GM12875 (cell line): ENCODE data around the gene HDHD5.

Experiments
- H3K4me3 ChIP-seq: one replicate; pipeline ENCODE4 v1.5.1; 2011; ENCODE audit warnings: low read depth, low read length, control low read depth
- CTCF ChIP-seq: IDR thresholded peaks from 2 replicates; pipeline ENCODE4 v1.5.1; 2011; ENCODE audit warnings: low read depth, mild to moderate bottlenecking, control low read depth, inconsistent platforms, low read length, moderate library complexity, borderline replicate concordance; ENCODE audit not compliant: insufficient read depth

HDHD5 gene

GRCh38 chr22:17098379-17098819 is 60.7 kb downstream of the HDHD5 start:
- no peak for TF ChIP-seq CTCF
- H3K4me3 ChIP-seq = no peak overlapping the region

GRCh38 chr22:17097701-17098100 is 61.4 kb downstream of the HDHD5 start:
- TF ChIP-seq CTCF = no peak
- no peak overlapping the region for H3K4me3 ChIP-seq

- no peak overlapping the region for H3K4me3 ChIP-seq
- no peak for TF ChIP-seq CTCF
These were observed 62.0 kb downstream of the HDHD5 start for GRCh38 chr22:17097062-17097461.

- no peak overlapping the region for H3K4me3 ChIP-seq
These were observed 63.0 kb downstream of the HDHD5 start for GRCh38 chr22:17096071-17096470.

GRCh38 chr22:17095538-17095937 is 63.5 kb downstream of the HDHD5 start:
- no peak overlapping the region for H3K4me3 ChIP-seq
- no peak for TF ChIP-seq CTCF

More at GRCh38 chr22:17096071-17096470, 63.0 kb downstream of the HDHD5 start:
- no peak for TF ChIP-seq CTCF

GRCh38 chr22:17093081-17093480 is 66.0 kb downstream of the HDHD5 start:
- no peak for TF ChIP-seq CTCF
- H3K4me3 ChIP-seq = no peak overlapping the region

GRCh38 chr22:17091851-17092250 is 67.2 kb downstream of the HDHD5 start:
- TF ChIP-seq CTCF = no peak
- H3K4me3 ChIP-seq = no peak overlapping the region
